NCI-H2196 (cell line): ENCODE results near the gene PRKRIP1.
"Not testable (repeated sequence)": the region's sequence is repeated elsewhere in the genome, so short reads cannot be mapped to it uniquely, and the experiment has no call there.

Experiments used
- DNase-seq: peaks from one replicate; lab custom pipeline; 2025; ENCODE audit not compliant: unreplicated experiment; lab: John Stamatoyannopoulos, UW

Gene PRKRIP1

GRCh38 chr7:102455596-102455995 lies 59.4 kb downstream of the PRKRIP1 start:
- DNase-seq, result no peak

GRCh38 chr7:102456327-102456726 lies 60.2 kb downstream of the PRKRIP1 start:
- peak; percentile 21 for DNase-seq

GRCh38 chr7:102457352-102457924 lies 61.3 kb downstream of the PRKRIP1 start:
- no peak for DNase-seq

GRCh38 chr7:102459221-102459844 lies 63.2 kb downstream of the PRKRIP1 start:
- no peak for DNase-seq

GRCh38 chr7:102460467-102460866 lies 64.3 kb downstream of the PRKRIP1 start:
- no peak for DNase-seq

GRCh38 chr7:102463841-102464576 lies 67.8 kb downstream of the PRKRIP1 start:
- DNase-seq, result no peak

GRCh38 chr7:102464577-102465280 lies 68.6 kb downstream of the PRKRIP1 start, which contains the start of the genes ALKBH4 and LRWD1:
Gene ALKBH4 (minus strand): TSS chr7:102464863. CDS start chr7:102464836, 27 bp downstream.
Gene LRWD1 (plus strand): TSS chr7:102464984. CDS start chr7:102465081, 97 bp downstream.
- DNase-seq, result peak; percentile 93

GRCh38 chr7:102466097-102466496 lies 69.9 kb downstream of the PRKRIP1 start:
- DNase-seq, result no peak

- no peak for DNase-seq
Observed at GRCh38 chr7:102467581-102468477, 71.7 kb downstream of the PRKRIP1 start.

- no peak for DNase-seq
Observed at GRCh38 chr7:102468478-102469350, 72.6 kb downstream of the PRKRIP1 start.

GRCh38 chr7:102469351-102469971 lies 73.3 kb downstream of the PRKRIP1 start:
- DNase-seq, result no peak

GRCh38 chr7:102469972-102470825 lies 74.0 kb downstream of the PRKRIP1 start:
- DNase-seq, result no peak

- DNase-seq, result no peak
Observed at GRCh38 chr7:102471791-102472125, 75.6 kb downstream of the PRKRIP1 start.

GRCh38 chr7:102472126-102473041 lies 76.2 kb downstream of the PRKRIP1 start:
- DNase-seq, result no peak

- DNase-seq, result no peak
Observed at GRCh38 chr7:102473271-102473991, 77.3 kb downstream of the PRKRIP1 start.

GRCh38 chr7:102474116-102474515 lies 78.0 kb downstream of the PRKRIP1 start:
- not testable (repeated sequence) for DNase-seq
